ENCODE data around the gene PICK1. TPM values are rescaled to one million over a fixed set of nuclear protein-coding genes. Genes with fewer than 3 reads are reported as not detected.

PICK1 gene
- total and polyA plus RNA-seq, 3 donors from 2014 or later, result 61.5 to 89.7 (median 78.7) TPM

- Histone ChIP-seq H3K4me3 (no peak overlapping the region), H3K4me1 (peaks cover 8% of the 10 kb centered on the region), H3K27ac (no peak overlapping the region), H3K27me3 (no peaks in the 10 kb centered on the region), H3K9me3 (no peaks in the 10 kb centered on the region), H3K36me3 (ENCODE audit: low read depth, missing control alignments) (no peaks in the 10 kb centered on the region)
- intact Hi-C loops (cut with DNase I; ENCODE audit: low total_unique reads), result no loop called here
- 79 to 81% methylated on average over 16 to 17 of the region's 17 CpGs for WGBS, 2 donors
- DNase-seq, result no peak
- TF ChIP-seq POLR2A (IDR thresholded peaks at IDR 0.05) (no peak), CTCF (IDR thresholded peaks at IDR 0.05) (no peak)
Measured at GRCh38 chr22:38106814-38107578, 49.8 kb downstream of the PICK1 start.

GRCh38 chr22:38107692-38108515, 50.7 kb downstream of the PICK1 start:
- H3K4me3 ChIP-seq, result no peak overlapping the region
- intact Hi-C loops (cut with DNase I; ENCODE audit: low total_unique reads), result no loop called here
- 67% methylated on average over 17 of the region's 17 CpGs; no CpG with 5 or more reads in 1 of the 2 donors for WGBS, 2 donors
- no peak overlapping the region for H3K27ac ChIP-seq
- DNase-seq, result peak; percentile 46
- H3K9me3 ChIP-seq, result no peaks in the 10 kb centered on the region
- no peaks in the 10 kb centered on the region for H3K36me3 ChIP-seq (ENCODE audit: low read depth, missing control alignments)
- H3K27me3 ChIP-seq, result no peaks in the 10 kb centered on the region
- TF ChIP-seq CTCF (IDR thresholded peaks at IDR 0.05) (no peak), POLR2A (IDR thresholded peaks at IDR 0.05) (no peak)
- H3K4me1 ChIP-seq, result peaks cover 8% of the 10 kb centered on the region

GRCh38 chr22:38108561-38109319, 51.5 kb downstream of the PICK1 start:
- Histone ChIP-seq H3K4me1 (peaks cover 11% of the 10 kb centered on the region), H3K36me3 (ENCODE audit: low read depth, missing control alignments) (no peaks in the 10 kb centered on the region), H3K9me3 (no peaks in the 10 kb centered on the region), H3K27ac (no peak overlapping the region), H3K27me3 (no peaks in the 10 kb centered on the region), H3K4me3 (no peak overlapping the region)
- 83 to 86% methylated on average over 14 to 15 of the region's 15 CpGs for WGBS, 2 donors
- no peak for DNase-seq
- TF ChIP-seq POLR2A (IDR thresholded peaks at IDR 0.05) (no peak), CTCF (IDR thresholded peaks at IDR 0.05) (no peak)
- intact Hi-C loops (cut with DNase I; ENCODE audit: low total_unique reads), result no loop called here

GRCh38 chr22:38109371-38110001, 52.3 kb downstream of the PICK1 start:
- Histone ChIP-seq H3K4me1 (peaks cover 12% of the 10 kb centered on the region), H3K36me3 (ENCODE audit: low read depth, missing control alignments) (no peaks in the 10 kb centered on the region), H3K27ac (no peak overlapping the region), H3K9me3 (no peaks in the 10 kb centered on the region), H3K27me3 (no peaks in the 10 kb centered on the region), H3K4me3 (no peak overlapping the region)
- no peak for TF ChIP-seq CTCF (IDR thresholded peaks at IDR 0.05)
- no peak for TF ChIP-seq POLR2A (IDR thresholded peaks at IDR 0.05)
- 89 to 95% methylated on average over 16 to 20 of the region's 22 CpGs for WGBS, 2 donors
- intact Hi-C loops (cut with DNase I; ENCODE audit: low total_unique reads), result no loop called here
- no peak for DNase-seq

Data from testis (tissue), 3 donors.